Smooth muscle cell (in vitro differentiated cells): Measurements from ENCODE around the gene SERTAD2. TPM values are rescaled to one million over a fixed set of nuclear protein-coding genes. Genes with fewer than 3 reads are reported as not detected.
A peak's percentile ranks its signal among the peaks of the same experiment; 100 is the strongest.

Experiments
- DNase-seq: peaks from one replicate; lab custom pipeline; 2025; ENCODE audit not compliant: unreplicated experiment; lab: John Stamatoyannopoulos, UW
- H2AFZ ChIP-seq: fragments of 200-600 bp; sonication (generic); 2 replicates; pipeline ENCODE4 v1.6.0; 2016; ENCODE audit warnings: antibody characterized with exemption, low read depth, mild to moderate bottlenecking
- H3F3A ChIP-seq: fragments of 200-600 bp; sonication (generic); 2 replicates; pipeline ENCODE4 v1.6.0; 2017; ENCODE audit warnings: antibody characterized with exemption, low read depth
- H3K27ac ChIP-seq: fragments of 200-600 bp; sonication (generic); 2 replicates; pipeline ENCODE4 v1.5.1; 2016; ENCODE audit warnings: low read depth, mild to moderate bottlenecking
- H3K27me3 ChIP-seq: fragments of 200-600 bp; sonication (generic); 2 replicates; pipeline ENCODE4 v1.6.1; 2016; ENCODE audit warnings: low read depth, mild to moderate bottlenecking
- H3K36me3 ChIP-seq: fragments of 200-600 bp; sonication (generic); 2 replicates; pipeline ENCODE4 v1.5.1; 2016; ENCODE audit warnings: low read depth
- H3K4me1 ChIP-seq: fragments of 200-600 bp; sonication (generic); 2 replicates; pipeline ENCODE4 v1.5.1; 2016; ENCODE audit warnings: low read depth
- H3K4me2 ChIP-seq: fragments of 200-600 bp; sonication (generic); 2 replicates; pipeline ENCODE4 v1.6.0; 2016; ENCODE audit warnings: mild to moderate bottlenecking
- H3K4me3 ChIP-seq: fragments of 200-600 bp; sonication (generic); 2 replicates; pipeline ENCODE4 v1.5.1; 2016; ENCODE audit warnings: mild to moderate bottlenecking
- H3K79me2 ChIP-seq: fragments of 200-600 bp; sonication (generic); 2 replicates; pipeline ENCODE4 v1.6.0; 2016; ENCODE audit warnings: low read depth, mild to moderate bottlenecking
- H3K9ac ChIP-seq: fragments of 200-600 bp; sonication (generic); 2 replicates; pipeline ENCODE4 v1.6.0; 2016; ENCODE audit warnings: low read depth
- H3K9me3 ChIP-seq: fragments of 200-600 bp; sonication (generic); replicated peaks from 2 replicates; pipeline ENCODE4 v1.5.1; 2016; ENCODE audit warnings: low read depth
- H4K20me1 ChIP-seq: fragments of 200-600 bp; sonication (generic); 2 replicates; pipeline ENCODE4 v1.6.0; 2016; ENCODE audit warnings: low read depth
- WGBS: methylation state at CpG from one replicate; pipeline ENCODE4 v1.1.7; 2016; ENCODE audit warnings: low lambda C conversion rate; 5-methylcytosine and 5-hydroxymethylcytosine counted together
- polyA plus RNA-seq: library from polyadenylated mRNA; unstranded; fragments of >200 nt; fragmentation: Nextera tagmentation; extraction: Ambion mirVana; gene quantifications from 2 replicates; pipeline ENCODE4 v1.2.1, GENCODE V29; 2016
- total RNA-seq: library from RNA; depleted of rRNA; stranded (reverse); fragments of >200 nt; gene quantifications from 2 replicates; pipeline ENCODE4 v1.2.3, GENCODE V29; 2014
- TF ChIP-seq, protein P1 (sequence below): fragments of 200-600 bp; sonication (generic); IDR thresholded peaks from 2 replicates; pipeline ENCODE4 v1.5.1; 2017; ENCODE audit warnings: borderline replicate concordance, mild to moderate bottlenecking, antibody characterized with exemption; ENCODE audit not compliant: insufficient read depth, poor library complexity, severe bottlenecking

Gene SERTAD2
- total and polyA plus RNA-seq, 2 experiments from 2014 or later, result 14.2 to 23.2 TPM

DNA sequence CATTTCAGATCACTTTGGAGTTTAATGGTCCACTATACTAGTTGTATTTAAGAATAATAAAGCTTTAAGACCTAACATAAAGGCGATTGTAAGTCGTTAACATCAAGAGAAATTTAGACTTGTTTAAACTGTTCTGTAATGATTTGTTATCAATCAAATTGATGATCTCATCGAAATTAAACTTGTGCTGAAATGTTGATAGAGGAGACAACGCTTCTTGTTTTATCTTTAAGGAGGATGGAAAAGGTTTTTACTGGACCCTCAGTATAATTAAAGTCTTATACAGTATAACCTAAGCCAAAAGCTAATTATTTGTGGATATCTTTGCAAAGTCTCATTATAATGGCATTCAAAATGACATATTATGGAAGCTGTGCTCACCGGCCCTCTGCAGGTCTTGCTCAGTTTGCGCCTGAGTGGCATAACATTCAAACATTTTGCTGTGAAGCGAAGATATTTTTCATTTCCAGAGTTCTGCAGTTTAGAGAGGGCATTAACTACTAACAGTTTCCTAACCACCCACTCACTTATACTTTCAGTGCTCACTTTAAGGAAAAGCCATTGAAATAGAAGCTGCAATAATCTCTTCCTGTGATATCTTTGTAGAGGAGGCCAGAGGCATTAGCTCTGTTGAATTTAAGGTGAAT lies 1.4 kb upstream of the SERTAD2 start:
- peak overlapping the region; percentile 98 for H3K27ac ChIP-seq
- peak overlapping the region; percentile 88 for H3K4me2 ChIP-seq
- H3K4me3 ChIP-seq, result peak overlapping the region; percentile 65
- H3F3A ChIP-seq, result peaks cover 11% of the 10 kb centered on the region
- H3K9ac ChIP-seq, result peak overlapping the region; percentile 96
- peaks cover 34% of the 10 kb centered on the region for H3K4me1 ChIP-seq
- H3K79me2 ChIP-seq, result peaks cover 30% of the 10 kb centered on the region
- 43% methylated on average over 7 of the region's 7 CpGs for WGBS
- no peaks in the 10 kb centered on the region for H3K36me3 ChIP-seq
- no peaks in the 10 kb centered on the region for H3K9me3 ChIP-seq
- H3K27me3 ChIP-seq, result no peaks in the 10 kb centered on the region
- no peak overlapping the region for H2AFZ ChIP-seq
- H4K20me1 ChIP-seq, result peaks cover 27% of the 10 kb centered on the region
- TF ChIP-seq, protein P1, sequence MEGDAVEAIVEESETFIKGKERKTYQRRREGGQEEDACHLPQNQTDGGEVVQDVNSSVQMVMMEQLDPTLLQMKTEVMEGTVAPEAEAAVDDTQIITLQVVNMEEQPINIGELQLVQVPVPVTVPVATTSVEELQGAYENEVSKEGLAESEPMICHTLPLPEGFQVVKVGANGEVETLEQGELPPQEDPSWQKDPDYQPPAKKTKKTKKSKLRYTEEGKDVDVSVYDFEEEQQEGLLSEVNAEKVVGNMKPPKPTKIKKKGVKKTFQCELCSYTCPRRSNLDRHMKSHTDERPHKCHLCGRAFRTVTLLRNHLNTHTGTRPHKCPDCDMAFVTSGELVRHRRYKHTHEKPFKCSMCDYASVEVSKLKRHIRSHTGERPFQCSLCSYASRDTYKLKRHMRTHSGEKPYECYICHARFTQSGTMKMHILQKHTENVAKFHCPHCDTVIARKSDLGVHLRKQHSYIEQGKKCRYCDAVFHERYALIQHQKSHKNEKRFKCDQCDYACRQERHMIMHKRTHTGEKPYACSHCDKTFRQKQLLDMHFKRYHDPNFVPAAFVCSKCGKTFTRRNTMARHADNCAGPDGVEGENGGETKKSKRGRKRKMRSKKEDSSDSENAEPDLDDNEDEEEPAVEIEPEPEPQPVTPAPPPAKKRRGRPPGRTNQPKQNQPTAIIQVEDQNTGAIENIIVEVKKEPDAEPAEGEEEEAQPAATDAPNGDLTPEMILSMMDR, result peak; percentile 6
- DNase-seq, result no peak

DNA sequence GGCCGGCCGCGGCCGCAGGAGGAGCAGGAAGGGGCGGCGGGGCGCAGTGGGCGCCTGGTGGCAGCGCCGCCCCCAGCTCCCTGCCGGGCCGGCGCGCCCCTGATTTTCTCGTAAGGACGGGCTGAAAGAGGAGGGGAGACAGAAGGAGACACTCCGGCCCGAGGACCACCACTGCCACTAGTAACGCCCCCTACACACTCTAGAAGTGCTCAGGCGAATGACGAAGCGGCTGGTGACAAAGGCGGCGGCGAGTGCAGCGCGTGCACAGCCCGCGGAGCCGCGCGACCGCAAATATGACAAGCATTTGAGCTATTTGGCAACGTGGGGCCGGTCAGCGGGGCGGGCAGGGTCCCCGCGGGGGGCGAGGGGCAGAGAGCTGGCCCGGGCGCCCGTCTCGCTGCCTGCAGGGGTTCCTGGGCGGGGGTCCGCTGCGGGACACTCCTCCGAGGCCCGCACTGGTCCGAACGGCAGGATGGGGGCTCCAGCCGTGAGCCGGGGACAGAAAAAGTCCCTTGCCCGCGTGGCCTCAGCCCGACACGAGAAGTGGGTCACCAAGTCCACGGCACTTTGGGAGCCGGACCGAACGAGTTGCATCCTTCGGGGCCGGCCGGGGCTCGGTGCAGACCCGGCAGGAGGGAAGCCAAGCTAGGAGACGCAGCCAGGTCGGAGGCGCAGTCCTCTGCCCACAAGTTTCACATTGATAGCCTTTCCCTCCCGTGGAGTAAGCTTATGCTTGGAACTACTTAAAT lies 524 bp upstream of the SERTAD2 start:
- Histone ChIP-seq H3K9me3 (no peaks in the 10 kb centered on the region), H3K27ac (peak overlapping the region; percentile 98), H3K4me3 (peak overlapping the region; percentile 65), H3F3A (peaks cover 11% of the 10 kb centered on the region), H3K79me2 (peaks cover 39% of the 10 kb centered on the region), H3K4me1 (peaks cover 43% of the 10 kb centered on the region), H3K4me2 (peak overlapping the region; percentile 88), H2AFZ (peak overlapping the region; percentile 43), H4K20me1 (peaks cover 36% of the 10 kb centered on the region), H3K36me3 (no peaks in the 10 kb centered on the region), H3K27me3 (no peaks in the 10 kb centered on the region), H3K9ac (peak overlapping the region; percentile 96)
- whole genome bisulfite sequencing, result under 1% methylated on average over 34 of the region's 70 CpGs
- TF ChIP-seq, protein P1, result no peak
- DNase-seq, result peak; percentile 82

DNA sequence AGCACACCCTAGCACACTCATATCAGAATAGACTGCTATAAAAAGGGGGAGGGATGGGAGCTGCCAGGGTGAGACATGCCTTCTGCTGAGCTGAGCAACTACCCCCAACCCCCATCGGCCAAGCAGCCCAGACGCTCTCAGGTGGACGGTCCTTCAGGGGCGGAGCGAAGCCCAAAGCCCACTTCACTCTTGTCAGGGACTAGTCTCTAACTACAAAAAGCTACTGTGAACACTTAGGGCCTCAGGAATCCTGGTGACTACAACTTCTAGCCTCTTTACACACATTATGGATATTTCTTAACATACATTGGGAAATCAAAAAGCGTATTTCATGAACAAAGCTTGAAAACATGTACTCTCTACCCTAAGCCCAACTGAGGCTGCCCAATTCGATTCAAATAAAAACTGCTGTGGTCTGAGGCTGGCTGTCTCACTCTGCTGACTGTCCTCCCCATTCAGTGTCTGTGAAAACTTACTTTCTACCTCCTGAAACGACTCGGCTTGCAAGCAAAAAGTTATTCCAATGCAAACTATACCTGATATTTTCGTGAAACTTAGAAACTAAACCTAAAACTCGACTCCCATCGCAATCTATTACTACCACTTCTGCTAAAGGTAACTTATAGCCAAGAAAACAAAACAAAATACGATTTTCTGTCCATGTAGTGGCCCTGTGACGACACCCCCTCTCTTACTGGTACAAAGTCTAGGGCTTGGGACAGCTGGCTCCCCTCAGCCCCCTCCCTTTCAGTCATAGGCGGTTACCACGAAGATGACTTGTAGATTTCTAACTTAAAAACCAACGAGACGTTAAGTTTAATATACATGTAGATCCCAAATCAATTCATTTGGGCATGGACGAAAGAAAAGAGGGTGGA lies 1.2 kb downstream of the SERTAD2 start:
- TF ChIP-seq, protein P1, result no peak
- Histone ChIP-seq H3K9ac (peak overlapping the region; percentile 96), H3K4me1 (peaks cover 56% of the 10 kb centered on the region), H3K36me3 (no peaks in the 10 kb centered on the region), H3K9me3 (no peaks in the 10 kb centered on the region), H2AFZ (peak overlapping the region; percentile 66), H3K4me3 (peak overlapping the region; percentile 99), H3K79me2 (peaks cover 57% of the 10 kb centered on the region), H3K27ac (peak overlapping the region; percentile 98), H4K20me1 (peaks cover 53% of the 10 kb centered on the region), H3K4me2 (peak overlapping the region; percentile 97), H3K27me3 (no peaks in the 10 kb centered on the region), H3F3A (peaks cover 11% of the 10 kb centered on the region)
- WGBS, result 5% methylated on average over 19 of the region's 19 CpGs
- no peak for DNase-seq
